ENCODE data around the gene POMGNT1. TPM values are rescaled to one million over a fixed set of nuclear protein-coding genes. Genes with fewer than 3 reads are reported as not detected.

POMGNT1 gene
- total and polyA plus RNA-seq, 2 of the 13 experiments (the other 11 are each of a cell fraction or from before 2014, with no cell fraction given) = 33.9 to 46.8 TPM

DNA sequence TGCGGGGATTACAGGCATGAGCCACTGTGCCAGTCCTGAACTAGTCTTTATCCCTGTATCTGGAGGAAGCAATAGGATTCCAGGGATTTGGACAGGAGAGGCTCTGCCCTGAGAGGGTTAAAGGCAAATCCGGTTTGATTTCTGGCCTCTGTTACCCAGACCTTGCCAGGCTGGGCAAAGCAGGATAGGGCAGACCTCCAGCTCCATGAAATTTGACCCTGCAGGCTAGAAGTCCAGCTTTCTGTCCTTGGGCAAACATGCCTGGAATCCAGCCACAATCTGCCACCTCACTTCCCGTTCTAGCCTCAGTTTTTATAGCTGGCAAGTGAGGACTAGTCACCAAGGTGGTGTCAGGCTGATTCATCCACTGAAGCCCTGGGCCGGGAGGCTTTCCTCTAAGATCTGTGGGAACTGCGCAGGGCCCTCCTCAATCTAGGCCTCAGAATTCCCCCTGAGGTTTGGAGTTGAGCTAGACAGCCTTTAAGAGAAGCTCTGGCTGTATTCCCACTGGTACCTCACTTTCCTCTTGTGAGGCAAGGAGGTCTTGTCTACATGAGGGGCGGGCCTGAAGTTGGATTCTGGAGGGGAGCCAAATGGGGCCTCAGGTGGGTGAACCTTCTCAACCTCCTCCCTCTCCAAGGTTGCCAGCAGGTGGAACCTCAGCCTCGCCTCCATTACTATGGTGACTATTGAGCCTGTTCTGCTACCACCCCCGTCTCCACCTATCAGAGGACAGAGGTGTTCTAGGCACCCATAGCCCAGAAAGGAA, 15.0 kb downstream of the POMGNT1 start (continued):
- TF ChIP-seq THAP9 (CRISPR knock-in tag; IDR thresholded peaks at IDR 0.05; ENCODE audit: borderline replicate concordance) (peak; percentile 31; the same call in 1 of the 2 replicates), TOE1 (CRISPR knock-in tag; IDR thresholded peaks at IDR 0.05) (no peak), ZNF557 (CRISPR knock-in tag; IDR thresholded peaks at IDR 0.05) (no peak), KIAA2018 (CRISPR knock-in tag; IDR thresholded peaks at IDR 0.05; ENCODE audit: borderline replicate concordance) (no peak), CAMTA2 (CRISPR knock-in tag; IDR thresholded peaks at IDR 0.05; ENCODE audit: borderline replicate concordance) (no peak), NFIC (IDR thresholded peaks at IDR 0.05; ENCODE audit: low read length) (0 out of 2 replicates have a peak, but pooled peaks have one; percentile 13), PITX1 (CRISPR knock-in tag; IDR thresholded peaks at IDR 0.05) (peak; percentile 51; the same call in 1 of the 2 replicates), ZSCAN25 (CRISPR knock-in tag; IDR thresholded peaks at IDR 0.05) (no peak), CEBPG (CRISPR knock-in tag; IDR thresholded peaks at IDR 0.05) (no peak), ZNF292 (CRISPR knock-in tag; IDR thresholded peaks at IDR 0.05; ENCODE audit: borderline replicate concordance, low read depth) (no peak; the same call in 1 of the 2 replicates), ZMYM2 (CRISPR knock-in tag; IDR thresholded peaks at IDR 0.05) (peak; percentile 58; the same call in 1 of the 2 replicates), CCDC6 (CRISPR knock-in tag; IDR thresholded peaks at IDR 0.05) (no peak), ZBTB8A (CRISPR knock-in tag; IDR thresholded peaks at IDR 0.05; ENCODE audit: borderline replicate concordance, low read depth) (no peak), JDP2 (CRISPR knock-in tag; IDR thresholded peaks at IDR 0.05; ENCODE audit: borderline replicate concordance) (no peak), PHF5A (CRISPR knock-in tag; IDR thresholded peaks at IDR 0.05; ENCODE audit: low read depth, unreplicated experiment) (no peak)
- TF ChIP-seq, protein P1, sequence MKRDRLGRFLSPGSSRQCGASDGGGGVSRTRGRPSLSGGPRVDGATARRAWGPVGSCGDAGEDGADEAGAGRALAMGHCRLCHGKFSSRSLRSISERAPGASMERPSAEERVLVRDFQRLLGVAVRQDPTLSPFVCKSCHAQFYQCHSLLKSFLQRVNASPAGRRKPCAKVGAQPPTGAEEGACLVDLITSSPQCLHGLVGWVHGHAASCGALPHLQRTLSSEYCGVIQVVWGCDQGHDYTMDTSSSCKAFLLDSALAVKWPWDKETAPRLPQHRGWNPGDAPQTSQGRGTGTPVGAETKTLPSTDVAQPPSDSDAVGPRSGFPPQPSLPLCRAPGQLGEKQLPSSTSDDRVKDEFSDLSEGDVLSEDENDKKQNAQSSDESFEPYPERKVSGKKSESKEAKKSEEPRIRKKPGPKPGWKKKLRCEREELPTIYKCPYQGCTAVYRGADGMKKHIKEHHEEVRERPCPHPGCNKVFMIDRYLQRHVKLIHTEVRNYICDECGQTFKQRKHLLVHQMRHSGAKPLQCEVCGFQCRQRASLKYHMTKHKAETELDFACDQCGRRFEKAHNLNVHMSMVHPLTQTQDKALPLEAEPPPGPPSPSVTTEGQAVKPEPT (CRISPR knock-in tag; IDR thresholded peaks at IDR 0.05; ENCODE audit: low read depth) = no peak

Measured in HepG2 (cell line).